GM19395 (cell line): ENCODE measurements around the gene ATXN3.

Experiments
- ATAC-seq: cut with Tn5 transposase; IDR thresholded peaks from one replicate; pipeline ENCODE4 v1.9.1; 2021; ENCODE audit warnings: mild to moderate bottlenecking, moderate library complexity; ENCODE audit not compliant: unreplicated experiment

The ATXN3 gene

GRCh38 chr14:92106143-92106926 lies at the start of gene ATXN3:
ATXN3 (minus strand) TSS chr14:92106582; CDS start chr14:92106552, 30 bp downstream.
- ATAC-seq, result peak; percentile 88

DNA sequence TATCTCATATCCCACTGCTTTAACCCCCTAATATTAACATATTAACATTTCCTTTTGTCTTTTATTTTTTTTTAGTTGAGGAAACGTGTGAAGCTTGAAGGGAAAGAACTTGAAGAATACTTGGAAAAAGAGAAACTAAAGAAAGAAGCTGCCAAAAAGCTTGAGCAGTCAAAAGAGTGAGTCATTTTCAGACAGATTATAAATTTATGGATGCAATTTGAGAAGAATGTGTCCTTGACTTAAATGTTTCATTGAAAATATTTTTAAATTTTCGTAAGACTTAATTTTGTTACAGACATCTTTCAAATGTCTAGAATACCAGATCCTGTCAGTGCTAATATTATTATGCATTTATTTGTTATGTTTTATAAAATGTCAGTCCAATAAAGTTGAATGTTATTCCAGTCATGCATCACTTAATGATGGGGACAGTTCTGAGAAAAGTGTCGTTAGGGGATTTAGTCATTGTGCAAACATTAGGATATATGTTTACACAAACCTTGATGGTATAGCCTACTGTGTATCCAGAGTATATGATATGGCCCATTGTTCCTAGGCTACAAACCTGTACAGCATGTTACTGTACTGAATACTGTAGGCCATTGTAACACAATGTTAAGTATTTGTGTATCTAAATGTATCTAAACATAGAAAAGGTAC lies 48.0 kb upstream of the ATXN3 start:
- no peak for ATAC-seq

- no peak for ATAC-seq
Measured at GRCh38 chr14:92153581-92153980, 47.2 kb upstream of the ATXN3 start.

GRCh38 chr14:92144708-92145107 lies 38.3 kb upstream of the ATXN3 start:
- ATAC-seq, result no peak

DNA sequence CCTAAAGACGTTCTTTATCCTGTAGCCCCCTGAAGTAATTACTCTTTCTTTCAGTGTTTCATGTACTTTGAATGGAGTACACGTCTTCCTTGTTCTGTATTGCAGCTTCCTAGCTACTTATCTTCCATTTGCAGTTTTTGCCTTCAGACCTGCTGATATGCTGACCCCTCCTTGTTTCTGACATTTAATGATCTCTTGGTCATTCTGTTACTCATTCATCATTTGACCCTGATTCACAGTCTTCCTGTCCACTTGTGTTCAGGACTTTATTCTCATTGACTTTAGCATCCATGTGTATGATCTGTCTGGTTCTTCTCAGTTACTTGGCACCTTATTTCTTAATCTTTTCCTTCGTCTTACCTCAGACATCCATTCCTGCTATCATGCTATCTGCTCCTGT lies 37.6 kb upstream of the ATXN3 start:
- no peak for ATAC-seq

DNA sequence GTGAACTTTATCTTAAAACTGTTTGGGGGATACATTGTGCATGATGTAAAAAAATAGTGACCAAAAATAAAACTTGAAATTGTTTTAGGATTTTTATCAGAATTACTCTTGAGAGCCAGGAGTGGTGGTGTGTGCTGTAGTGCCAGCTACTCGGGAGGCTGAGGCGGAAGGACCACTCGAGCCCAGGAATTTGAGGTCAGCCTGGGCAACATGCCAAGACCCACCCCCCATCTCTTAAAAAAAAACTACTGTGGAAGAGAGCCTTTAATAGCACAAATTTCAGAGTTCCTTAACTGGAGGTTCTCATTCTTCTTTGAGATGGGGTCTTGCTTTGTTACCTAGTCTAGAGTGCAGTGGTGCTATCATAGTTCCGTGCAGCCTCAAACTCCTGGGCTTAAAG lies 36.9 kb upstream of the ATXN3 start:
- ATAC-seq, result no peak

DNA sequence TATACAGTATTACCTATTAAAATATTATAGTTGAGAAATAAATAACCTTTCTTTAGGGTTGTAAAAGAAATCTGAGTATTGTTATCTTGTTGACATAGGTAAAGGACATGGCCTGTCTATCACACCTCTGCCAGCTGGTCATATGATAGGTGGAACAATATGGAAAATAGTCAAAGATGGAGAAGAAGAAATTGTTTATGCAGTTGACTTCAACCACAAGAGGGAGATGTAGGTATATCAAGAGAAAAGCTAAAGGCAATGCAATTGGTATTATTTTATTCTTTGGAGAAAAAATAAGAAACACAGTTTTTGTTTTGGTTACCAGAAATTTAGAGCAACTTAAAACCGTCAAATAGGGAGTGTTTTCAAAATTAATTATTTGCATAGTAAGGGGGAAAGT lies 28.9 kb upstream of the ATXN3 start:
- ATAC-seq, result no peak

DNA sequence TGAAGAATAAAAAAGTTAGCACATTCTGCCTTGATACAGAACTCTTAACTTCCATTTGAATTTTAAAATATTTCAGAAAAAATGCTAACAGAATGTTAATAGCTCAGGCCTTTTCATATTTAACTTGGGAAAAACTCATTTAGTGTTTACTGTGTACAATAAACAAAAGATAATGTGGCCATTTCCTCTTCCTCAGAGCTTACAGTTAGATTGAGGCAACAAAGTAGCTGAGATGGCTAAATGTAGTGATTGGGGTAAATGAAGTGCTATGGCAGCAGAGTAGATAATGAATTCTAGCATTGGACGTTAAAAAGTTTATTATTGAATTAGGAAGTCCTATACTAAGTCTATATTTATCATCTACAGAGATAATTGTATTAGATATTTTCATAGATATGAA lies 28.1 kb upstream of the ATXN3 start:
- ATAC-seq, result no peak

DNA sequence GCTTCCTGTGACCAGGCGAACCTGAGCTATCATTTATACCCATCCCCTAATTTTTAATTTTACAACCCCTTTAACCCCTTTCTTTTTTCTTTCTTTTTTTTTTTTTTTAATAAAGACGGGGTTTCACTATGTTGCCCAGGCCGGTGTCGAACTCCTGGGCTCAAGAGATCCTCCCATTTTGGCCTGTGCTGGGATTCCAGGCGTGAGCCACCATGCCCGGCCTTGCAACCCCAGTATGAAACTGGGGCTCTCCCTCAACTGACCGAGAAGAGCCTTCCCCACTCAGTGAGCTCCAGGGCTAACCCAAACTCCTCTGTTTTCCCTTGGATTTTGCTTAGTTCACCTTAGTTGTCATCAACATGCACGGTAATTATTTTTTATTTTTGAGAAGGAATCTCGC lies 16.4 kb upstream of the ATXN3 start:
- no peak for ATAC-seq

GRCh38 chr14:92122351-92122677 lies 15.9 kb upstream of the ATXN3 start:
- ATAC-seq, result peak; percentile 13

DNA sequence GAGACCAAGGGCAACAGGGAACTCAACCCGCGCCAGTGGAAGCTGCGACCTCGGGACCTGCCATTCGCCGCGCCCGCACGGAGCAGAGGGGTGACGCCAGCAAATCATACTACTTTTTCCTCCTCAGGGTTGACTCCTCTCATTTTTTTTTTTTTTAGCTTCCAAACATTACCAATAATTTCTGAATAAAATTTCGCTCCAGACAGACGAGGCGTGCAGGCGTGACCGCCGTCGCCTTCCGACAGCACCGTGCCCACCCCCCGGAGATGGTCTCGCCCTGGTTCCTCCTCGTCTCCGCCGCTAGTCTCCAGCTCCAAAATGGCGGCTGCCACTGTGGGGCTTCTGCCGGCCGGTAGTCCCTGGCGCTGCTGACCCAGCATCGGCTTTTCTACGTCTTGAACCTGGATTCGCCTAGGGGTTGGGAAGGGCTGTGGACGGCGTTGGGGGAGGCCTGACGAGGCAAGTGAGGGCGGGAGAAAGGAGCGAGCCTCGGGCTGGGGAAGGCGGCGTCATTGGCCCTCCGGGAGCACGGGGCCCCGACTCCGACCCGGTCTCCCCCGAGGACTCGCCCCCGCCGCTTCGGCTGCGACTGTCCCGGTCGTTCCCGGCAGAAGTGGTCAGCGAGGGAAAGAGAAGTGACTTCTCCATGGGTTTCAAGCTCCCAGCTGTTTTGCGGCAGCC lies 15.4 kb upstream of the ATXN3 start, which contains the start of the genes CPSF2 and NDUFB1:
TSS of gene CPSF2 (plus strand) at position 300 of the 681 bp plus-strand sequence. CDS start 9,016 bp downstream, outside the sequence.
TSS of gene NDUFB1 (minus strand) at position 37 of the 681 bp plus-strand sequence. CDS start 4,069 bp downstream, outside the sequence.
- ATAC-seq, result peak; percentile 90

- ATAC-seq, result peak; percentile 28
Measured at GRCh38 chr14:92121207-92121669, 14.9 kb upstream of the ATXN3 start.

- no peak for ATAC-seq
Measured at GRCh38 chr14:92109490-92109889, 3.1 kb upstream of the ATXN3 start.

DNA sequence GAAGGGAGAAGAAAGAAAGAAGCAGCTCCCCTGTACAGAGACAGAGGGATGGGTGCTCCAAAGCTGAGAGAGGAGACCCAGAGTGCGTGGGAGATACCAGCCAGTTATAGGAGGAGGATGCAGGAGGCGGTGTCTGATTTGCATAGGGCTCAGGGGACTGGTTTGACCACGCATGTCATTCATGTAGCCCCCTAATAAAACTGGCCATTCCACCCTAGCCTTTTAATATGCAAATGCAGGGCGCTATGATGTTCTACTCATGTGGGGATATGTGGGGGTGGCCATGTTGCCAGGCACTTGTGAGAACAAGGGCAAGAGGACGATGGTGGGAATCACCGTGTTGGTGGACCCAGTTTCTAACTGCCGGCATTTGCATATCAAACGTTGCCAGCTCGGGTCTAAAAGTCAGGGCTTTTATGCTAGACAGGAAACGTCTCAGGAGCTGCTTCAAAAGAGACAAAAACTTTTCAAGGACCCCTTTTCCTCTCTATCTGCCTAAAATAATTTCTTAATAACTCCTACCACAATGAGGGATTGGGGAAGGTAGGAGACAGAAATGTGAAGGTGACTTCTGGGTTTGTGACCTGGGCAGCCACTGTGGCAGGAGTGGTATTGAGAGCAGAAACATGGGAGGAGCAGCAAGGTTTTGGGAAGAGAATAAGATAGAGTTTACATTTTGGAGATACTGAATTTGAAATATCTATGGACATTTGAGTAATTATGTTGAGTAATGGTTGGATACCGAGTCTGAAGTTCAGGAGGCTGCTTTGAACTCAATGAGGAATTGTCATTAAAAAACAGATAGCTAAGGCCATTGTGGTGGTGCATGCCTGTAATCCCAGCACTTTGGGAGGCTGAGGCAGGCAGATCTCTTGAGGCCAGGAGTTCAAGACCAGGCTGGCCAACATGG lies 2.2 kb upstream of the ATXN3 start:
- ATAC-seq, result no peak

GRCh38 chr14:92105893-92106142 lies 564 bp downstream of the ATXN3 start:
- peak; percentile 16 for ATAC-seq

DNA sequence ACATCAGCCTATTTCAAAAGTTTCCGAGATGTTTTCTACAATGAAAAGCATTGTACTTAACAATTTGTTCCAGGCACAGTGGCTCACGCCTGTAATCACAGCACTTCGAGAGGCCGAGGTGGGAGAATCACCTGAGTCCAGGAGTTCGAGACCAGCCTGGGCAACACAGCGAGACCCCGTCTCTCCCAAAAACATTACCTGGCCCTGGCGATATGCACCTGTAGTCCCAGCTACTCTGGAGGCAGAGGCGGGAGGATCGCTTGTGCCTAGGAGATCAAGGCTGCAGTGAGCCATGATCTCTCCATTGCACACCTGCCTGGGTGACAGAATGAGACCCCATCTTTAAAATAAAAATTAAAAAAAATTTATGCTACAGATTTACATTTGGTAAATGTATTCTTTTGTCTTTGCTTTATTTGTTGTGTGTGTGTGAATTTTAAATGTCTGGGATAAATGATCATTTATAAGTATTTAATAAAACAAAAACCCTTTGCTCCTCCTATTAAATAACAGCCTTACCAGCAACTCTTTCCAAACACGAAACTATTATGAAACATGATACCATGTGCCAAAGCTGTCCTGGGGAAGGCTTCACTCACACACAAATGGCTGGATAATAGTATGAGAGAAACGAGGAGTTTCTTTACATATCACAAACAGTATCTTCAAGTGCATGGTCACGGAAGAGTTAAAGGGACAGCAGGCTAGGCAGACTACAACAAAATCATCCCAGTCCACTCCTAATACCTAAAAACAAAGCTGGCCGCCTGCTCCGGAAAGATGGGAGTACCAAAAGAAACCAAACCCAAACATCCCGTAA lies 1.1 kb downstream of the ATXN3 start:
- peak; percentile 1 for ATAC-seq

DNA sequence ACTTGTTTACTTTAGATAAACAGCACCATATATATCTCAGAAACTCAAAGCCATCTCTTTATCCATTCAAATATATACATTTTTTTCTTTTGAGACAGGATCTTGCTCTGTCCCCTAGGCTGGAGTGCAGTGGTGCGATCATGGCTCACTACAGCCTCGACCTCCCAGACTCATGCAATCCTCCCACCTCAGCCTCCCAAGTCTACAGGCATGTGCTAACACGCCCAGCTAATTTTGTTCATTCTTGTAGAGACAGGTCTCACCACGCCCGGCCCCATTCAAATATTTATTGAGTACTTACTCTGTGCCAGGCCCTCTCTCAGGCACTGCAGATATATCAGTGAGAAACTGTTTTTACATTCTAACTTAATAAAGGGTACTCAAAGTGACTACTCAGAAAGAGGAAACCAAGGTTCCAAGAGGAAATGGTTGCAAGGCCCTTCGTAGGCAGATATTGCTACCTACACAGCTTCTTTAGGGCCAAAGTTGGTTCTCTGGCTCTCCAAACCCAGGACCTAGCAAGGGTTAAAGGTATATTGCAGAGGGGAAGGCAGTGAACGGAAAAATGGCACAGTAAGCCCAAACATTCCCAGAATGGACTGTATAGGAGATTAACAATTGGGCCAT lies 2.9 kb downstream of the ATXN3 start:
- ATAC-seq, result no peak

- ATAC-seq, result no peak
Measured at GRCh38 chr14:92099802-92100201, 6.6 kb downstream of the ATXN3 start.

DNA sequence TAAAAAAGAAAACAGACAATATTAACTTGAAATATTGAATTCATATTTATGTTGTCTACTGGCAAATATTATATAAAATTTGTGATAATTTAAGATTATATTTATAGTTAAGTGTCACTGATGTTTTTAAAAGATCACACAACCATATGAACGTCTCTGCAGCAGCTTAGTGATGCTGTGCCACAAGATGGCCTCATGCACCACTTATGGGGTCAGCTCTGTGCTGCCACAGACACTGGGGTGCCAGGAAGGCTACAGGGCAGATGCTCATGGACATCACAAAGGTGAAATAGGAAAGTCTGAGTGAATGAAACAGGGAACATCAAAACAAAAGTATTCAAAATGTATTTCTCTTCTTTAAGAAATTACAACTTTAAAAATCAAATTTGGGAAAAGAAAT lies 13.1 kb downstream of the ATXN3 start:
- no peak for ATAC-seq

DNA sequence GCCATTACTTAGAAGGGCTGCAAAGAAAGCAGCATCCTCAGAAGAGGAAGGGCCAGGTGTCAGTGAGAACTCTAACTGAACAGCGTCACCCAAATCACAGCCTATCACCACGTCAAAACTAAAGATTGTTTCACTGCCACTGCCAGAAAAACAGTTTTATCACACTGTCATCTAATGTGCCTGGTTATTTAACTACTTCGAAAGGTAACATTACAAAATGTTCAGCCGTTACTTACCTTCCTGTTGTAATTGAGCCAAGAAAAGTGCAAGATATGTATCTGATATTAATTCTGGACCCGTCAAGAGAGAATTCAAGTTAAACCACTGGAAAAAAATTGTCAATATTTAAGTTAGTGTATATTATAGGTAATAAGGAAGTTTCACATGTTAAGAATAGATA lies 17.9 kb downstream of the ATXN3 start:
- ATAC-seq, result no peak
